HG03103 (cell line): ENCODE results near the gene MAMDC2.

ENCODE experiments used
- ATAC-seq: cut with Tn5 transposase; IDR thresholded peaks from one replicate; pipeline ENCODE4 v1.9.1; 2021; ENCODE audit warnings: low read depth; ENCODE audit not compliant: unreplicated experiment

The MAMDC2 gene

DNA sequence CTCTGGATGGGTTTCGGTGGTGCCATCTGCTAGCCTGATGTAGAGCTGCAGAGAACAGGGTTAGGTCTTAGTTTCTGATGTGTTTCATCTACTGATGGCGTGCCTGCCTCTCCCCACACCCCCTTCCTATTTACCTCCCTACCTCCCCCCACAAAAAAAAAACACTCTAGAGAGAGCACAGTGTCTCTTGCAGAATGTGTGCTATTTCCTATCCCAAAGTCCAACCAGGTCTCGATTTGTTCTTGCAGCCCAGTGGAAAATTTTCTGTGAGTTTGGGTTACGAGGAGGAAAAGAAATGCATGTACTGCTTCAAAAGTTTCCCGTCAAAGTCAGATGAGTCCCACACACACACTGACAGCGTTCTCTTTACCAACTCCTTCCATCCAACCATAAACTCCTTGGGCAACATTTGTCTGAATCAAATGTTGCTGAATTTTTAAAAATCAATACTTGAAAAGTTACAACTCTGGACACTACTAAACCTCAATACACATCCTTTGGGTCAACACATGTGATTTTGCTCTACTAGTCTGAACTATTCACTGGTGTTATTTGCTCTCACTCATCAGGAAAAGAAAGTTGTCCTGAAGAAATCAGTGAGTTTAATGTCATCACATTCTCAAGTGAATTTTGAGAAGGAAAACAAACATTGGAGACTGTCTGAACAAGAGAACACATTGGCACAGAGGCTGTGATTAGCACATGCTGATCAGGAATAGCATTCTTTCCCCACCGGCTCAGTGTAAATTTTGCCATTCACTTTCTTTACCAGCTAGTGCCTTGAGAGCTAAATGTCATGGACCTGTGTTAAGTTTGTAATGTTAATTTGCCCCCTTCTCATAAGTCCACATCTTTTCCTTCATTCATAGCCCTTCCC, 84.1 kb downstream of the MAMDC2 start:
- no peak for ATAC-seq

DNA sequence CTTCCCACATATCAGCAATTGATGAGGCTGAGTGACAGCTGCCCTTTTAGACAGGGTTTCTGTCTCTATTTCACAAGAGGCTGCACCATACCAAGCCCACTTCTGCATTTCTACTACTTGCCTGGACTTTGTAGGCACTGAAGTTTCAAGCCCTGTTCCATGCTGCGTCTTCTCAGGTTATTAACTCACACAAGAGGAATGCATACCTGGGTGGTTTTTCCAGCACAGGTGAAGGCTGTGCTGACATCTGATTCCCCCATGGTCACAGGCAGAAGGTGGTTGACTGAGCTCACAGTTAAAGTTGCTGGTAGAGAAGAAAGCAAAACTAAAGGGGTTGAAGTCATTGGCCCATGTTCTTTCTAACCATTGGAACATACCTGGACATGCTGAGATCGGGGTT, 86.6 kb downstream of the MAMDC2 start:
- no peak for ATAC-seq

DNA sequence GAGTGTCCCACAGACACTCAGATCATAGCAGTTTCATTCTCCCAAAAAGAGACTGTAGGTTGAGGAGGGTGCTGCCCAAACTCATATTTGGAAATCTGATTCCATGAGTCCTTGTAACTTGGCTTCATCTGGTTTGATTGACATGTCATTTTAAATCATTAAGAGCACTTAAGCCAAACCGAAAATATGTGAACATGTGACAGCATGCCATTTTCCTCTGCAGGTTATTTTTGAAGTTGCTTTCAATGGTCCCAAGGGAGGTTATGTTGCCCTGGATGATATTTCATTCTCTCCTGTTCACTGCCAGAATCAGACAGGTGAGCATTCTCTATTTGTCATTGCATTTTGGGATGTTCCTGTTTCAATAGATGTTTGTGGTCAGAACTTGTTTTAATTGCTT, 87.6 kb downstream of the MAMDC2 start:
- no peak for ATAC-seq

DNA sequence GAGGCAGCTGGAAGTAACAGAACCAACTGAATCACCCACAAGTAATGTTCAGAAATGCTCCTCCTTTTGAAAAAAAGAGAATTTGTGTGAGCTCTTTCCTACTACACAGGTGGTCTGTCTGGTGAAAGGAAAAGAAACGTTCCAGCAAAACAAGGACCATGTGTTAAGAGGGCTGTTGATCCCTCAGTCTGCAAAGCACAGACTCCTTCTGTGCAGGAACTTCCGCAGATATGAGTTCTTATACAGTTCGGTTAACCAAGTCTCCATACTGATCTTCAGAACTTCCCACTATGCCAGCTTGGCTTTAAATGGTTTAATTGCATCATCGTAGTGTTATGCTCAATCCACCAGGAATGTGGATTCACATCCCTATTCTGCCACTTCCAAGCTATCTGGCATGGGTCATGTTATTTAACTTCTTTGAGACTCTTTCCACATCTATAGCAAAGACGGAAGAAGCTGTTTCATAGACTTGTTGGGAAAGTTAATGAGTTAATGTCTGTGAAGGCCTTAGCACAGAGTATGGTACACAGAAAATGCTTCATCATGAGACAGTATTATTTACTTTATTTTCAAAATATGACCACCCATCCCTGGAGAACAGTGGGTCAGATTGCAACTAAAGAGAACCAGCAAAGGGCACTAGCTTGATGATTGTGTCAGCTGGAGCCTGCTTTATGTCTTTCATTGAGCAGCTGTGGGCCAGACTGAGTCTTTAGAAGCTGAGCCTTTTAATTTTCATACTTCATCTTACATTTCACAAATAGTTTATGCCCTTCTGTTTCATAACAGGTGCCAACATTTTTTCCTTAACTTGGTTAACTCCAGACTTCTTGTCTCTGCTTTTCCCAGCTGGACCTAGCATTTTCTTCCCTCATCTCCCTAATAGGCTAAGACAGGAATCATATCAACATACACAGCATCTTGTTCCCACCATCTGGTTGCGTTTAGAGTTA, 89.9 kb downstream of the MAMDC2 start:
- ATAC-seq = no peak

DNA sequence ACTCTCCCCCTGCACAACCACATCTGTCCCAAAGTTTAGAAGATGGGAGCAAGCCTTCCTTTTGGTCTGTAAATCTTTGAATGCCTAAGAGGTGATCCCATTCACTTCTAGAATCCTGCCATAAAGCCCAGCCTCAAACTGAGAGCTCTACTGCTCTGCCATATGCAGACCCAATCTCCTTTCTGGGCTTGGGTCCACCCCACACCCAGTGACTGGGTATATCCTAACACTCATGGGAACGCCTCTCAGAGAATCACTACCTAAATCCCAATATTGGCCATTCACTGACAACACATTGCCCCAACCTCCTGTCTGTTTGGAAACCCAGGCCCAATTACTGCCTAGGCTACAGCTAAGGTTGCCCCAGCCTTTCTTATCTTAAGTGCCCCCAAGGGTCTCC, 90.7 kb downstream of the MAMDC2 start:
- ATAC-seq = no peak

DNA sequence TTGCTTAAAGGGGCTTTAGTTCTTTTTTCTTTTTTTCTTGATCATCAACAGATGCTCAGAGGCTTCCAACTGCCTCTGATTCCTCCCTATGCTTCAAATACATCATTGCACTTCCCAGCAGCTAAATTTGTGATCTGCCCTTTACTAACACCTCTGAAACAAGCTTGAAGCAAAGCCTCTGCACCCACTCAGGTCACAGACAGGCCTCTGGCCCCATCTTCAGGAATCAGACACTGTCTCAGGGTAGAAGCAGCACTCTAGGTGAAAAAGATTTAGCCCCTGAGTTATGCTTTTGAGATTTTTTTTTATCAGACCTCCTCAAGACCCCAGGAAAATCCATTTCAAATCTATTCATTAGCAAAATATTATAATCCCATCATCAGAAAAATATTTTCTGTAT, 91.5 kb downstream of the MAMDC2 start:
- ATAC-seq = no peak

DNA sequence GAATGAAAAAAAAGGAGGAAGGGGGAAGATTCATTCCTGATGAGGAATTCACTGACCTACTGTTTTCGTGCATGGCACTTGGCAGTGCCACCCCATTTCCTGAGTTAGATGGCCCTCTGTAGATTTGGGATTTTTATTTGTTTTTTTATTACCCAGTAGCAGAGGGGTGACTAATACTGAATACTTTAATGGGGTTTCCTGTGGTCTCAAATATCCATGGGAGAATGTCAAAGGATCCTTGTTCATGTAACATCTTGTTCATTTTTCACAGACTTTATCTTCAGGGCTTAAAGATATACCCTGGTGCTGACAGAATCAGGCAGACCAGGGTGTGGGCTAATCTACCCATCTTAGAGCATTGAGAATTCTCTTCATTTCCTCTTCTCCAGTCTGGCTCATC, 93.0 kb downstream of the MAMDC2 start:
- ATAC-seq = no peak

DNA sequence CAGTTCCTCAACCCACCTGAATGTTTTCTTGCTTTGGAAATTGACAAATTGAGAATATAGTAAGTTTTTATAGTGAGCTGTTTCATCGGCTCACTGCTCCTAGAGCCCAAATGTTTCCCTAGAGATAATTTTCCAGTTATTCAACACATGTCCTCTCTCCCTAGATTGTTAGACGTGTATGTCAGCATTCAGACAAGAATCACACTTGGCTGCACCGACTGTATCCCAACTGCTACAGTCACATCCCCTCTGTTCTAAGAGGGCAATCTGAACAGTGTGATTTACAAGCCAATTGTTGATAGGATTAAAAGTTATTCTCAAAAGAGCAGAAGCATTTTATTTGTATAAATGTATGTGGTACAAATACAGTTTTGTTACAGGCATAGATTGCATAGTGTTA, 93.9 kb downstream of the MAMDC2 start:
- no peak for ATAC-seq

DNA sequence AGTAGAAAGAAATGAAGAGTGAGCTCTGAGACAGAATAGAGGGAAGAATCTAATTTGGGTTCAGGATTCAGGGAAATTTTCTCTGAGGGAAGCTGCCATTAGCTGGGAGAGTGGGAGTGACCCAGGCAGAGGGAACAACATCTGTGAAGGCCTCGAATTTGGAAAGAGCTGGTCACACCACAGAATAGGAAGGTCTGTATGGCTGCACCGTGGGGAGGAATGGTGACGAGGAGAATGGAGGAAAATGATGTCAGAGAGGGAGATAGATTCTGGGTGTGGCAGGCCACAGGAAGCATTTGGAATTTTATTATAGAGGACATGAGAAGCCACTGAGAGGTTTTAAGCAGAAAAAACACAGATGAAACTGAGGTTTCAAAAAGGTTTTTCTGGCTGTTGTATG, 98.5 kb downstream of the MAMDC2 start:
- no peak for ATAC-seq

DNA sequence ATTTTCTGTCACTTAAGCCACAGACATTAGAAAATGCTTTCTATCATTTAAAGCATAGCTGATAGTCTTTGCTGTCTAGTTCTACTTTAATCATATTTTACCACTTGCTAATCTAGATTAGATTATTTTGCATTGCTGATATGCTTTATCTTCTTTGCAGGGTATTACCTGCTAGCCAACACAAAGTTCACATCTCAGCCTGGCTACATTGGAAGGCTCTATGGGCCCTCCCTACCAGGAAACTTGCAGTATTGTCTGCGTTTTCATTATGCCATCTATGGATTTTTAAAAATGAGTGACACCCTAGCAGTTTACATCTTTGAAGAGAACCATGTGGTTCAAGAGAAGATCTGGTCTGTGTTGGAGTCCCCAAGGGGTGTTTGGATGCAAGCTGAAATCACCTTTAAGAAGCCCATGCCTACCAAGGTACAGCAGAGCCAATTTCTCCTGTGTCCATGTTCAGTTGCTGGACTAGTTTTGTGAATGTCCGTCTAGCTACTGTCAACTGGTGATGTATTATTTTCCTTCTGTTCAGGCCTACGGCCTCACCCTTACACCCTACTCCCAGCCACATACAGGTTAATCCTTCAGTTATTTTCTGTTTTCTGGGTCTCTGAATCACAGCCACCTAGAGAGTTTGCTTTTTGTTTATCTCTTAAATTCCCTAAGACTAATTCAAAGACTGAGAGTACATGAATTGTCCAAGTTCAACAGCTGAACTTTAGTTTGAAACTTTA, 99.9 kb downstream of the MAMDC2 start:
- ATAC-seq = no peak

DNA sequence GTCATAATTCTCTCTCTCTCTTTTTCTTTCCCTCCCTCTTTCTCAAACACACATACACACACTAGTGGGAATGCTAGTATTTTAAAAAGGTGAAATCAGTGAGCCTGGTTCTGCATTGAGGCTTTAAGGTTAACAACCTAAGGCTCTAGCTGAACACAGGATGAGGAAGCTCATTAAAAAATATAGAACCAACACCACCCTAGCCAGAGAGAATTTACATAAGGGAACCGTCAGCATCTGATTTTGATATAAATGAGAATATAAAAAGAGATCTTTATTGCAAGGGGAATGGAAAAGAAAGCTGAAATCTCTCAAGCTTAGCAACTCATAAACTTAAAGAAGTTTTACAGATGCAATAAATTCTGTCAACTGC, 100.5 kb downstream of the MAMDC2 start:
- ATAC-seq = no peak

DNA sequence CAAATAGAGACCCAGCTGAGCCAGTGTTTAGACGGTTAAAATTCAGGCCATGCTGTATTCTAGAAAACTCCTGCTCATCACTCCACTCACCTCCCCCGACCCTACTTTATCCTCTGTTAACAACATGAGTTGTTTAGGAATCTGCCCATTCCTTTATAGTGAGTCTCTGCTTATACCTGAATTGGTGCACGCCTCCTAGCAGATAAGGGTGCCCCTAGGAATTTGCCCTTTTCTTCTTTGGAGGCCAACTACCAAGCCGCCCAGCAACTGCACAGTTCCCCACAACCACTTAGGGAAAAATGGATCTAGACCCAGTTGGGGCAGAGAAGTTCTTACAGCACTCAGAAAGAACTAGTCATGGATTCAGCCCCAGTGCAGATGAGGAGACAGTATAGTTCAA, 102.3 kb downstream of the MAMDC2 start:
- ATAC-seq = no peak

DNA sequence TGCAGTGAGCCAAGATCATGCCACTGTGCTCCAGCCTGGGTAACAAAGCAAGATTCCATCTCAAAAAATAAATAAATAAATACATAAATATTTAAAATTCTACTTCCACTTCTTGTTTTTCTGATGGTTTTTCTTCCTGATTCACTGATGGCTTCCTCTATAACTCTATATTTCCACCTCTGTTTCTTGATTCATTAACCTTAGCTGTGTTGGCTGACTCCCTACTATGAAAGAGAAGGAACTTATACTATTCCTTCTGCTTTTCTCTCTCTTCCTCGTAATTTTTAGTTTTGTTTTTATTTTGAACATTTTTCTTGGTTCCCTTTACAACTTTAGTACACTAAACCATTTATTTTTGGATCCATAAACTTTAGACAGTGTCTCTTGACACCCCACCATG, 103.5 kb downstream of the MAMDC2 start:
- no peak for ATAC-seq

DNA sequence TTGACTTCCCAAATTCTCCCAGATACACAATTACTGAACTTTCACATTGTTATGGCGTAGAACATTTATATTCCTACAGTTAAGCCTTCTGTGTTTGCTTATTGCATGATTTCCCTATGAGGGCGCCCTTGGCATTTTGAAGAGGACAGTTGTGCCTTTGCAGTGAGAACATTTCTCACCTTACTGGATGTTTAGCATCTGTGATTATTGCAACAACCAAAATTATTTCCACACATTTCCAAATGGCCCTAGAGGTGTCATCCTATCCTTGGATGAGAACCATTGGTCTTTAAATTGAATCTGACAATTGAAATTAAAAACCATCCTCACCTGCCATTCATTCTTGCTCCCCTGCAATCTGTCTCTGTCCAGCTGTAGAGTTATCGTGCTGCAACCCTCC, 104.0 kb downstream of the MAMDC2 start:
- ATAC-seq = no peak

DNA sequence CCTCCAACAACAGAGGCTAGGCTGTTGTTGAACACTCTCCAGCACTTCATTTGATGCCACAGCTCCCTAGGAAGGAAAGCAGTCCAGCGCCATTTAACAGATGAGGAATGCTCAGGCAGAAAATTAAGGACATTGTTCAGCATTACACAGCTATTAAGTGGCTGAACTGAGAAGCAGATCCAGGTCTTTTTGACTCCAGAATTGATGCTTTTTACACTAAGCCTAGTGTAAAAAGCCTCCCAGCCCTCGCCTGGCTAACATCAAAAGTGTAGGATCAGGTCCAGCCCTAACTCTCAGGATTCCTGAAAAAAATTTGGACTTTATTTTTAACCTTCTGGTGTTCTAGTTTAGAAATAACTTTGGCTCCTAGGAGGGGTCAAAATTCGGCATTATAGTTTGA, 108.7 kb downstream of the MAMDC2 start:
- no peak for ATAC-seq

DNA sequence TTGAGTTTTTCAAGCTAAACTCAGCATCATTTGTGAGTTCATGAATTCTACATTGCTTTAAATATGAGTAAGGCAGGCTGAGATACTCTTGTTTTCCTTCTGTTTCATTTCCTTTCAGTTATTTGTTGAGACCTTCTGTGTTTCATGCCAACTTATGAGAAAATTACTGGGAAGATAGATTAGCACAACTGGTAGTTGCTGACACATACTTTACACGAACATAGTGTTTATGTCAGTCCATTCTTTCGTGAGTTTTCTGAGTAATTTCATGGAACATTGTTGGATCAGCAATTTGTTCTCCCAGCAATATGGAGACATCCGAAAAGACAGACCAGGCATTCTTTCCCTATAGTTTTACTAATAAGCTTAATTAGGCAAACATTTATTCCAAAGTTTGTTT, 113.1 kb downstream of the MAMDC2 start:
- no peak for ATAC-seq

DNA sequence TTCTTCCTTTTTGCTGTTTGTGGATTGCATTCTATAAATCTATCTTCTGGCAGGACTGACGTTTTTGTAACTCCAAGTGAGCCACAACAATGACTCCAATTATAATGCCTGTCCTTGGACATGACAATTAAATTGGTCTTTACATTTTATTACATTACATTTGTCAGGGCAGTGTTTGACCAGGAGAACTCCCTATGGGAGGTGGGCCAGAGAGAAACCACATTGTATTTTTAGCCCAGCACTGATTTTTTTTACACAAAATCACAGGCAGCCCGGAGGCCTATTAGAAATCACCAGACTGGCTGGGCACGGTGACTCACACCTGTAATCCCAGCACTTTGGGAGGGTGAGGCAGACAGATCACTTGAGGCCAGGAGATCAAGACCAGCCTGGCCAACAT, 116.0 kb downstream of the MAMDC2 start:
- no peak for ATAC-seq

DNA sequence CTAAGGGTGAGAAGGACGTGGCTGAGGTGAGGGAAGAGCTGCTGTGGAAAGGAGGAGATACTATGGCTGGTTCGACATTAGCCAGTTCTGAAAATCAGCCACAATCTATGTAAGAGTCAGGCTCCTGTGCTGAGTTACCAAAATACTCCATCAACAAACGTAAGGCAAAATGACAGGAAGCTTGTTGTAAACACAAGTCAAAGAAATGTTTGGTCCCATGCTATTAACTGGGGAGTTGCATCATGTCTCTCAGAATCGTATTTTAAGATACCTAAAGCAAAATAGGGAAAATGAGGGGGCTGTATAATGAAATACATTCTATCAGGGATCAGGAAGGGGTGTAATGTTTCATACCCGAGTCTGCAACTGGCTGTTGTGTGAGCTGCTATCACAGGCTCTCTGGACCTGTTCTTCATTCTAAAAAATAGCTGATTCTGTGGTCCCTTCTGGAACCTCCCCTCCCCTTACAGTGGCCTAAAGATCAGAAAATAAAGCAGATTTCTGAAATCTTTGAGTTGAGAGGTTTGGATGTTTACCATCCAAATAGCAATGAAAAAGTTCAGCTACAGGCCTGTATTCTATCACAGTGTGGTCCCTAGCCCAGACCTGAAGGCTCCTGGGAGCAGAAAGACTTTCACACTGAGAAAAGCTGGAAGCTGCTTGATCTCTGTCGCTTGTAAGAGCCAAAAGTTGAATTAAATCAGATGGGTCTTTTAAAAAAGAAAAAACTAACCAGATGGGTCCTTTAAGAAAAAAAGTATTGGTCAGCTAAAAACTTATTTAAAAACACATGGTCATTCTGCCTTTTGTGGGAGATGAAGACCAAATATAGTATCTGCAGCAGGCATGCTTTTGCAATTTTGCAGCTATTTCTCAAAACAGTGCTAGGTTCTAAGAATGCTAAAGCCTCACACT, 117.3 kb downstream of the MAMDC2 start:
- no peak for ATAC-seq

DNA sequence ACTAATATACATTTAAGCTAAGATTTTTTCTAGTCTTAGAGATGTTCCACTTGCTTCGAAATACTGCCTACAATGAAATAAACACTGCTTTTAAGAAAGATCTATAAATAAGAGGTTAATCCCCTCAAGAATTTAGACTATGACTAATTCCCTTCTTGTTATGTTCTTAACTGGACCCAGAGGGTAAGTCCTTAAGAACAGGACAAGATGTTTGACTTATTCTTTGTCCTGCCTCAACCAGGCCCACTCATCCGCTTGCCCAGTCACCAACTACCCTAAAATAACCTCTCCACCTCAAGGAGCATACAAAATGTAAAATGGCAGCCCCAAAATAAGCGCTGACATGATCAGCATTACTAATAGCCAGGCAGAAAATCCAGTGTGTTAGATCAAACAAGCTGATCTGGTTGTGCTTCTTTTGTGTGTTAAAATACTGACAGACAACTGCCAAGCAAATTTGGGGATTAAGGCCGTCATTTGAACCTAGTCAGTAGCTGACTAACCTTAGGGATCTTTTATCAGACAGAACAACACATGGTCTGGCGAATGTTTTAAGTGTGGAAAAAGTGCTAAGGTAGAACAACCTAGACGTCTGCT, 121.5 kb downstream of the MAMDC2 start:
- ATAC-seq = no peak

DNA sequence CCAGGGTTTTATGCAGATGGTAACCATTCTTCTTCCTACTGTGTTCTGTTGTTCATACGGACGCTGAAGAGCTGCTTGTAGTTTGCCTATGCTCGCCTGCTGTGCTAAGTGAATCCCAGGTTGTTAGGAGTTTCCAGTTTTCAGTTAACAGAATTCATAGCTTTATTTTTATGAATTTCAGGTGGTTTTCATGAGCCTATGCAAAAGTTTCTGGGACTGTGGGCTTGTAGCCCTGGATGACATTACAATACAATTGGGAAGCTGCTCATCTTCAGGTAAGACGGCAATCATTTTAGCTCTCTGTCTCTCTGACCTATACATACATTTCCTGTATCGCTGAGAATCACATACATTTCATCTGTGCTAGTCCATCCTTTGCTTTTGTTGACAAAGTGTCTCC, 124.9 kb downstream of the MAMDC2 start:
- no peak for ATAC-seq
